Measurements from ENCODE around the gene POLN. TPM values are rescaled to one million over a fixed set of nuclear protein-coding genes. Genes with fewer than 3 reads are reported as not detected.

POLN gene
- polyA plus RNA-seq, 3 donors = 0.08 to 0.33 (median 0.28) TPM

- H3K36me3 Mint-ChIP-seq = peaks cover 1 to 11% of the 10 kb centered on the region in 2 donors
- H3K4me3 Mint-ChIP-seq = peak overlapping the region in 1 of 2 donors; percentile 82
- H3K27ac Mint-ChIP-seq = no peak overlapping the region
Observed at GRCh38 chr4:2103127-2103842, 138.6 kb downstream of the POLN start.

More at GRCh38 chr4:2103127-2103842, 138.6 kb downstream of the POLN start:
- Mint-ChIP-seq H3K9me3 (peaks cover 20 to 50% (median 37%) of the 10 kb centered on the region in 7 donors), H3K27me3 (ENCODE audit: low read depth in 3 of 3) (peaks cover 38 to 53% (median 49%) of the 10 kb centered on the region in 3 donors), H3K4me1 (peaks cover 2% of the 10 kb centered on the region)
- peaks cover 22 to 59% of the 10 kb centered on the region in 2 donors for H3K9me3 ChIP-seq (replicated peaks in 1 of 2; ENCODE audit: control insufficient read depth in 1 of 2, insufficient read depth in 1 of 2, low read length in 2 of 2)
- H3K4me2 ChIP-seq (replicated peaks; ENCODE audit: extremely low read depth, low read length, poor library complexity, severe bottlenecking) = no peak overlapping the region
- no peak overlapping the region for H2AFZ ChIP-seq (ENCODE audit: insufficient read depth, low read depth, low read length, poor library complexity, severe bottlenecking)
- no CpG with 5 or more reads among the region's 5 CpGs for WGBS (ENCODE audit: insufficient coverage)
- no peak overlapping the region for H3K9ac ChIP-seq (ENCODE audit: insufficient read depth, low read length, poor library complexity, severe bottlenecking)
- no peaks in the 10 kb centered on the region for H3K36me3 ChIP-seq (replicated peaks in 1 of 2; ENCODE audit: control insufficient read depth in 1 of 2, insufficient read depth in 2 of 2, low read length in 2 of 2)
- no peaks in the 10 kb centered on the region for H4K20me1 ChIP-seq (ENCODE audit: insufficient read depth, low read length)
- DNase-seq = no peak
- no peaks in the 10 kb centered on the region for H3K79me2 ChIP-seq (ENCODE audit: insufficient read depth, low read length)
- no peak overlapping the region for H3K27ac ChIP-seq (ENCODE audit: low read depth in 1 of 2, low read length in 2 of 2)
- TF ChIP-seq CTCF (IDR thresholded peaks at IDR 0.05) = no peak
- intact Hi-C loops (cut with micrococcal nuclease) = no loop called here
- peaks cover 64 to 91% of the 10 kb centered on the region in 2 donors for H3K27me3 ChIP-seq (ENCODE audit: control insufficient read depth in 2 of 2, insufficient read depth in 2 of 2, low read length in 2 of 2)
- H3K4me3 ChIP-seq (replicated peaks in 1 of 3; ENCODE audit: low read depth in 2 of 3, low read length in 3 of 3) = no peak overlapping the region
- no peaks in the 10 kb centered on the region for H3K4me1 ChIP-seq (ENCODE audit: control insufficient read depth in 1 of 2, insufficient read depth in 2 of 2, low read length in 2 of 2)

Measured in CD14-positive monocyte (primary cell).